ENCODE results near the gene NRCAM.

The NRCAM gene

DNA sequence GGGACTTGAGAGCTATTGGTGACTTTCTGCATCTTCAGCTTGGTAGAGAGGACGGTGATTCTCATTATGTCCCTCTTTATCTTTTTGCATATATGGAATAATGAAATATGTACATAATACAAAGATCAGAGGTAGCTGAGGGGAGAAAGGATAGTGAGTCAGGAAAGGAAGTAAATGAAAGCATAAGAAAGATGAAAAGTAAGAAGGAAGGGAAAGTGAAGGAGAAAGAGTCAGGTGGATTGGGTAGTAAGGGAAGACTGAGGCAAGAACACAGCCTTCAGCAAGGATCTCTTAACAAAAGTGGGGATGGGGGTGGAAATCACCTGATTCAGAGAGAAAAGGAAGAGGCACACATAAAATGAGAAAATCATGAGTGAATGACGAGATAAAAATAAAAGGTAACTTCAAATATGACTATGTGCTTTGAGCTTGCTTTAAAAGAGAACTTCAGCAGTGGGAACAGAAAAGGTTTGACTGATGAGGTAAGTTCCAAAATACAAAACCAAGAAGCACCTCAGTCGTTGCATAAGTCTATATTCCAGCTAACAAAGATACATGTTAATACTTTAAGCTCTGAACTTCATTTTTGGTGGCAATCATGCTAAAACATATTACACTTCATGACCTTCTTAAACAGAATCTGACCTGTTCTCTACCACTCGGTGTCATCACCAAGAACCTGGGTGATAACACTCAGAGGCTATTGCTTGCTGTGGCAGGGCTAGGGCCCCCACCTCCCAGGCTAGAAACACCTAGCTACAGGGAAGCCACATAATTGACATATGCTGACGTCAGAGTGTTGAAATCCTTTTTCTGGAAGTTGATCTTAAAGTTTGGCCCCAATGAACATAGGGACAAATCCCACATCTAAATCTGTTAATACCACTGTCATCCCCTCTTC is 32.9 kb downstream of the NRCAM start:
- no peak for DNase-seq

DNA sequence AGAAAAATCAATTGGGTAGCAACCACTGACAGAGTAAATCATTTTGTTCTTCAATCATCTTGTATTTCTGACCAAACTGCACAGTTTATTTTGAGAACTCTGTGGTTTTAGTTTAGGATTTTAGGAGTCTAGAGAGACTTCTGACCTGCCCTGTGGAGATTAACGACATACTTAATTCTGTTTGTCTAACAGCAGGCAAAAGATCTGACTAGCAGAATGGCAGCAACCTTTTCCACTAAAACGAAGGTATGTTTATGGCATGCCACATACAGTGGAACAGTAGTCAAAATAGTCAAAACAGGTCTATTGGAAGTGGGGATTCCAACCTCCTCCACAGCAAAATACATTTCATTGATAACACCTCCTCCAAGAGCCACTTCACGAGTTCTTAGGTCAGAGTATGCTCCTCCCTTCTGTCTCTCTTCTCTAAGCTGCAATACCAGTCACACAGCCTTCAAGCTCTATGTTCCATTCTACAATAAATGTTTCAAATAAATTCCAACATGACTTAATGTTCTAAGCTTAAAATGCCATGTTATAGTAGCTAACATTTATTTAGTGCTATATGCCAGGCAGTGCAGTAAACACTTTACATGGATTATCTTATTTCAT is 34.4 kb downstream of the NRCAM start:
- no peak for DNase-seq

DNA sequence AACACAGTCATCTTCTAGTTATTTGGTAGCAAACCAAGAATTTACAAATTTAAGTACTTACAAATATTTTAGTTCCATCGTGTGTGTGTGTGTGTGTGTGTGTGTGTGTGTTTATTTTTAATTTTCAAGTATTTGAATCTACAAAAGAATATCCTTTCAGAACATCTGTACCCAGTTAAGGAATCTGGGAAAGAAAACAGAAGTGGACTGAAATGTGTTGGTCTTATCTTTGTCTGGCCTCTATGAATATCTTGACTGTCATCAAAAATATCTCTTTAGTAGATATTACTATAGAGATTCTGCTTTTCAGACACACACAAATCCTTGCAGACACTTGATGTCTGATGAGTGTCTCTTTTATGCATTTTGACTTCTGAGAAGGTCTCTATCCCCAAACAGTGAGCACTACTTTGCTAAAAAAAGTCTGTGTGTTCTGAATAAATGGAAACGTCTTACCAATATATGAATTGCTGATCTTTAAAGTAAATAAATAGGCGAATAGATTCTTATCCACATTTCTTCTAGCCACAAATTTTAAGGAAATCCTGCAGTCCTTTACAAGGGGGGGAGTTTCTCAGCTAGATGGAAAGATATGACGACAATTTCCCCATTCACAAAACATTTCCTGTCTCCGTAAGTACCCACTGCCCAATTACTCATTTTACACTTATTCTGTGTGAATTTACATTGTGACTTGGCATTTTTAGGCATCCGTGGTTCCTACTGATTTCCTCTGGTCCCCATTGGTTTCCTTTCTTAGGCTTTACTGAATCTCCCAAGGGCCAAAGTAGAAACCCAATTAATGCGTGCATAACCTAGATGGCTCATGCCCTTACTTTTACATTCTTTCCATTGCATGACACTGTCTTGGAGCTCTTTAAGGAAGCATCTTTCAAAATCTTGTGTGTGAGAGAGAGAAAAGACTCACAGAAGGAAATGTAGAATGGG is 36.0 kb downstream of the NRCAM start:
- DNase-seq = no peak

DNA sequence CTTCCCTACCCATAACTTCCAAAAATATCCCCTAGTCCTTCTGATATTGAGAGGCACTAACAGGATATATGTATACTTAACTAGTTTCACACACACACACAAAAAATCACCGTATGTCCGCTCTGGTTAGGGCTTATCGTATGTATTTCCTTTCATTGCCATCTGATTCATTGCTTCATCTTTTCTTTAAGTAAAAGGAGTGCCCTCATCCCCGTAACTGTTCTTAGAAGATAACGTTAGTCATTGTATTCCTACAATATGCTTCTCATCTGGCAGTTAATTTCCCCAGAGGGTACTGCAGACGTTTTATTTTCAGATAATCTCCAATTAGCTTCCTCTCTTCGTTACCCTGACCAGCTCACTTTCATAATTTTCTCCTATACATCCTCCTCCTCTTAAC is 37.3 kb downstream of the NRCAM start:
- DNase-seq = no peak

DNA sequence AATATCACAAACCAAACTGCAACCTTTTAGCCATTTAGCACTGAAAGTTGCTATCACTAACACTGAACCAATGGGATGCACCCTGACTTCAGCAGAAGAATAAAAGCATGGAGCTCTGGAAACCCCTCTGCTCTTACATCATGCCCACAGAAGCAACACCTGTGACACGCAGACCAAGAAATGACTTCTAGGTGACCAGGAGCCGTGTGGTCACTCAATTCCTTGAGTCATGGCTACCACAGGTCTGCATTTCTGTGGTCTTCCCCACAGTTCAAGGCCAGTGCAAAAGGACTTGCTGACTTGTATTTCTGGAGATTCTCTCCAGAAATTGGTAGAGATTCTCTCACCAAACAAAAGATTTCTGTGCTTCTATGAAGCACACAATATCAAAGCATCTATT is 38.3 kb downstream of the NRCAM start:
- DNase-seq = no peak

DNA sequence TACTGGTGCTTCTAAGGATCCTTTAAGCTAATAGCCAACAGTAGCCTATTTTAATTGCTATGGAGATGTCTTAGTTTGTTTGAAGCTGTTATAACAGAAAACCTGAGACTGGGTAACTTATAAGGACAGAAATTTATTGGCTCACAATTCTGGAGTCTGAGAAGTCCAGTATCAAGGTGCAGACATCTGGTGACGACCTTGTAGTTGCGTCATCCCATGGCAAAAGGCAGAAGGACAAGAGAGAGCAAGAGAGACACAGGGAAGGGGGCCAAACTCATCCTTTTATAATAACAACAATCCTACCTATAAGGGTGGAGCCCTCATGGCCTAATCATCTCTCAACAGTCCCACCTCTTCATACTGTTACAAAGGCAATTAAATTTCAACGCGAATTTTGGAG is 39.1 kb downstream of the NRCAM start:
- DNase-seq = no peak

DNA sequence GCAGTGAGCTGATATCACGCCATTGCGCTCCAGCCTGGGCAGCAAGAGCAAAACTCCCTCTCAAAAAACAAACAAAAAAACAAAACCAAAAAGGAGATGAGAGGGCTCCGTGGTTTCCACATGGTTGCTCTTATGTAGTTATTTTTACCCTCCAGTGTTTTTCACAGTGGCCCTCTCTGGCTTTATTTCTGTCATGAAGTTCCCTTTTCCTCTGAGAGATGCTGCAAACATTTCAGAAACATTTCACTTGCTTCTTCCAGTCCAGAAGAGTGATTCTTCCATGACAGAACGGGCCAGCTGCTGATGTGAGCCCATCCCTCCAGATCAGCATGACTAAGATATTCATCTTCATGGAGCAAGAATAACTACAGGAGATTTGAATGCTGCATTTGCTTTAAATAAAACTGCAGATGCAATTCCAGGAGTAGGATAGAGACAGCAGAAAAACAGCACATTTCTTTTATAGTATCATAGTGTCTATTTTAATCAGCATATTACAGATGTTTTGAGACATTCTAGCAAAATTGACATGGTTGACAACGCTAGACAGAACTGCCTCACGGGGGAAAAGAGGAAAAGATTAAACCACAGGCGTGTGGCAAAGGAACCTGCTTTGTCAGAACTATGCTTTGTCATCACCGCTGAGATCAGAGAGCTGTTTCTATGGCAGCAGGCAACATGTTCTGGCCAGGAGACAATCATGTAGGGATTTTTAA is 40.3 kb downstream of the NRCAM start:
- DNase-seq = peak; percentile 48 to 72

DNA sequence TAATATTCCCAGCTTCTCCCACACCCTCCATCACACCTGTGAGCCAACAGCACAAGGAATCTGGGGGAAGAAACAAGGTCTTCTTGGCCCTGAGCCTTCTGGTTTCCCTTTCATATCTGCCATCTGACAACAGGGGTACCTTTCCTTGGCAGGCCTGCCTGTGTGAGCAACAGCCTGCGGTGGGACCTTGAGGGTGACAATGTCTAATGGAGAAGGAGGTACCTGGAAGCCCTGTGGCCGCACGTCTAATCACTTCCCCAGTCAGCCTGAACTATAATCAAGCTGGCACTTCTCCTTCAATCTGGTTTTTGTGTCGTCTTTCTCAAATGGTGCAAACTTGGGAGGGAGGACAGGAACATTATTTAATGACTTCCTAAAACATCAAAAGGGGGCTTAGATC is 41.2 kb downstream of the NRCAM start:
- no peak for DNase-seq

DNA sequence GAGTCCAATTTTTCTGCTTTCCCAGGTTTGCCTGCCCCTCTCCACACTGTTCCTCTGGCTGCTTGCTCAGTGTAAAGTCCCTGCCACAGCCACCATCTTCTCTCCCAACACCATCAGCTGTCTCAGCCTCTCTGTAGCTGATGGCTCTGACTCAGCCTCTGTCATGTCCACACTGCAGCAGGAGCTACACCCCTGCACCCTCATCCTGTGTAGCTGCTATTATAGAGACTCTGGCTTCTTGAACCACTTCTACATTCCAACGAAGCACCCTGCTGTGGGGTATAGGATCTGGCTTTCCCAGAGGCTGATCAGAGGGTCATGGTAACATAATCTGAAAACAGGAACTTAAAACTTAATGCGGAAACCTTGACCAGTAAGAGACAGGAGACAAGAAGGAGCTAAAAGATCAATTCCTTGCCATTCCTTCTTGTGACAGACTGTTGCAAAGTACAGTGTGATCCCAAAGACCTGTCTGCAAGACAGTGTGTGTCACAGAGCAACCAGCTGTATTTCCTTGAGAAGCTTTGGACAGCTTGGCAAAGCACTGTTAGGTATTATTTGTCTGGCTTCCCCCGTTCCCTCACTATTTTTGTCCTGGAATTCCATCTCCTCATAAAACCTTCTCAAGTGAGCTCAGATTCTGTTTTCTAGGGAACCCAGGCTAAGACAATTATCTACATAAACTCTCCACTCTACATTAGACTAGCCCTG is 42.3 kb downstream of the NRCAM start:
- no peak for DNase-seq

DNA sequence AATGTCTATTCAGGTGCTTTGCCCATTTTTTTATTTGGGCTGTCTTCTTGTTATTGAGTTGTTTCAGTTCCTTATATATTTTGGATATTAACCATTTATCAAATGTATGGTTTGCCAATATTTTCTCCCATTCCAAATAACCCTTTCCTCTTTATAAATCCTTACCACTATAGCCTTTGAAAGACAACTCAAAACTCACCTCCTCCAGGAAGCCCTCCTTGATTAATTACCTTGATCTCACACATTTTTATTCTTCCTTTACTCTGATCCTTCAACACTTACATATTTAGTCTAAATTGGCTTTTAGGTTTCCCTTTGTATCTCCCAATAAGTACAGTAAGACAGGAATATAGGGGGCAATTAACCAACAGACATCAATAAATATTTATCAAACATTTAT is 42.9 kb downstream of the NRCAM start:
- no peak for DNase-seq

DNA sequence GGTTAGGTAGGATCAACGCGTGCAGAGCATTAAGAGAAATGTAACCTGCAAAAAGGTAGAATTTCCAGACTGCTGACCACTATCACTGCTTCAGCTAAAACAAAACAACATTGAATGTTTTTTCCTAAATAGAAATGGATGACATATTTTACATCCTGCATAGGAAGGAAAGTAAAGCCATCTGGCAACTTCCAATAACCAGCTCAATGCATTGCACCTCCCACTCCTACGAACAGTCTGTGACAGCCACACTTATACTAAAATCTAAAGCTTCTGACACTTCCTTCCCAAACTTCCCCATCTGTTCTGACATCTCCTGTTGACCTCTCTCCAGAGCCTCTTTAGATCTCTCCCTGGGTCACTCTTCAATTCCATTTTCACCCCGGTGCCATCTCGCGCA is 47.1 kb downstream of the NRCAM start:
- DNase-seq = no peak

DNA sequence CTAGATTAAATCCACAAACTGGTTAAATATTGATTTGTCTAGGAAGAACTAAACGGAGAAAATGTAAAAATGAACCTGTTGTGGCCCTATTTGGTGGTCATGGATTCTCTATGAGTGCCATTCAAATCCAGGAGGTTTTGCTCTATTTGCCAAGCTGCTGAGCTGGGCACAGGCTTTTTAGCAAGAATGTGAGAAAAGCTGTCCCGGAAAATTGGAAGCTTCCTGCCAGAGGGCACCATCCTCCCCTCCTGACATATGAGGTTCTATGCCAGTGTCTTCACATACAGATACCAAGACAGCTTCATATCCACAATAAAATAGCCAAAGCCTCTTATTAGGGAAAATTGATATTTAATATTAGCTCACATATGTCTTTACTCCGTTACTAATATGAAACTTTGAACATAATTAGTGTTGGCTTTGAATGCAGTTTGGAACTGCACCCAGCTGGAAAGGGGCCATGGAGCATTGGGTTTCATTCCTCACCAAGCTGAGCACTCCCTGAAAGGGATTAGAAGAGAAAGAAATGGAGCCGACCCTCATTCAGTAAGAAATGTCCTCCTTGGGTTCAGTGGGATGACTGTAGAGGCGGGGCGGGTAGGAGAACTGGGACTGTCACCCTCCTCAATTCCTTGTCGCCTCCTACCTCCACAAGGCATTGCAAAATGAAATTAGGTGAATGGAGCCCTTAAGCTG is 47.8 kb downstream of the NRCAM start:
- DNase-seq = peak; percentile 22 to 54

DNA sequence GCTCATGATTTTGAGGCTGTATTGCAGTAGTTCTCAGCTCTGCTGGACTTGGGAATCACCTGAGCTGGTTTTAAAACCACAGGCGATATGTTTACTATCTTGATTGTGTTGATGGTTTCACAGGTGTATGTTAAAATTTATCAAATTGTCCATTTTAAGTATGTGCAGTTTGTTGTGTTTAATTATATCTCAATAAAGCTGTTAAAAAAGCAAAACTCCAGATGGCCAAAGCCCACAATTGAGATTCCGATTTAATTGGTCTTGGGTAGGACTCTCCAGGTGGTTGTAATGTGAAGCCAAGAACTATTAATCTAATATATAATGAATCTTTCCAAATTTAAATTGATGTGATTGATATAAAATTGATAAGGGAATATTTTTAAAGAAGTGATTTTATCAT is 48.6 kb downstream of the NRCAM start:
- DNase-seq = peak in 1 of 2 experiments; percentile 59

DNA sequence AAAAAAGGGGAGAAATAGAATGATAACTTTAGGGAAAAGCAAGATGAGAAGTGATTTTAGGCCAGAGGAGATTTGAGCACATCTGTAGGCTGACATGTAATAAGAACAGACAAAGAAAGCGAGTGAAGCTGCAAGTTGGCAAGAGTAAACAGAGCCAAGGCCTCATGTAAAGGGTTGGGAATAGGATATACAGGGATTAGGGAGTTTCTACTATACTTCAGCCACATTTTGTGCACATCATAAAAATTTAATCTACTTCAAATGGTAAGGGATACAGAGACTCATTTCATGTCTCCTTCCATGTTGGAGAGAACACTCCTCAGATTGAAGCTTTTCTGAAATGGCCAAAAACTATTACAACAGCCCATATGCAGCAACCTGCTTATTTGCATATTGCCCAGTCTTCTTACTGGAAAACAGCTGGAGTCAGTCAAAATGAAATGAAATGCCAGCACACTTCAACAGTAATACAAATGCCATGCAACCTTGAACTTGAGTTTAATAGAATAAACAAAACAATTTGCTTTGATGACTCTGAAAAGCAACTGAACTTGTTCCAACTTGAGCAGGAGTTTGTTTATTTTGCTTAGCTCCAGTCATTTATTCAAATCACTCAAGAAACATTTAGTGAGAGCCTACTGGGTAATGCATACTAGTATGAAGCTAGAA is 49.9 kb downstream of the NRCAM start:
- peak in 1 of 2 experiments; percentile 9 for DNase-seq

DNA sequence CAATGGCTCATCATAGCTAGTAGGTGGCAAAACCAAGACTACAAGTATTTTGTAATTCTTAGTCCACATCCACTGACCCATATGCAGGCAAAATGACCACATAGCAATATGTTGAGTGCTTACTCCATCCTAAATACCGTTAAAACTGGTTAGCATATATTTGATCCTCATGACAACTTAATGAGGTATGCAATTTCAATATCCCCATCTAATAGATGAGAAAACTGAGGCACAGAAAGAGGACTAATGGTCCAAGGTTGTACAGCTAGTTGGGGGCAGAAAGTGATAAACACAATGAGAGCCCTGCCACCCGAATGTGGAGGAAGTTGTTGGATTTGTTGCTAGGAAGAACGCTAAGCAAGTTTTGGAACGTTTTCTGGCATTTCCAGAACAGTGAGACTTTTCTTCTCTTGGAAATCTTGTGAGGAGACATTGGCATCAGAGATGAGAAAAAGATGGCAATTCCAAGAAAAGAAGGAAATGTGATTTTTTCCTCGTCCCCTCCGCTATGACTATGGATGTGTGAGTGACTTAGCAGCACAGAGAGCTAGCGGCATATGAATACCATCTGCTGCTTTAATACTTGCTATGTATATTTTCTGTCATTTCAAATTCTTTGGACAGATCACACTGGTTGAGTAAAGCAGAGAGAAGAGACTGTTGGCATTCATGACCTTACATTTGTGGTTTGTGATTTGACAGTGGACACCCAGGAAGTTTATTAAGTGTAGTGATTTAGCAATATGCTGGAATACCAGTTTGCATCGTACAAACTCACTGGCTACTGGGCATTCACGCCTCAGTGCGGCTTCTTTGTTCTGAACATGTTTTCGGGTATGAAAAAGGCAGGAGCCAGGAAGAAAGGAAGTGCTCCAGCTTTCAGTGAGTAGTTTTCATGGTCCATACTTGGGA is 51.5 kb downstream of the NRCAM start:
- DNase-seq = no peak

DNA sequence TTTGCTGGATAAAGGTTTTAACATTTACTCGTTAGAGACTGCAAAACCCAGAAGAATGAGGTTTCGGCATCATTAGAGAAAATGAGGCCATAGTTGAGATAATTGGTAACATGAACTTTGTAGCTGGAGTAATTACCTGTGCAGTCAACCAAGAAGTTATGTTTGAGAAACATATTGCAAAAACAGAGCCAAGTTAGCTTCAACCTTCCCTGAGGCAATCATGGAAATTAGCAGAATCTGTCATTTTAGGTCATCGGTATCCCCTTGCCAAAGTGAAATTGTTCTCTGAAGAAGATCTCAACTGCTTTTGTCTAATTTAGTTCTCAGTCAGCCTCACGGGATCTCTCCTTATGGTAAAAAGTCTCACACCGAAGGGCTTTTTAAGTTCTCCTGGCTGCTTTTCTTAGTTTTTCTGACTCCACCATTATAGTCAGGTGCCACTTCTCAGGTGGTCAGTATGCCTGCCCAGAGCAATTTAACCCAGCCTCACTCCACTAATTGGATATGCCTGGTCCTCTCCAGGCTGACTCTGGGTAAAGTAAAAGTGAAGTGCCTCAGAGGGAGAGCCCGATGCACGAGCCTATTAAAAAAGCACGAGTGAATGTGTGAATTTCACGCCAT is 52.5 kb downstream of the NRCAM start:
- DNase-seq = peak in 1 of 2 experiments; percentile 45

DNA sequence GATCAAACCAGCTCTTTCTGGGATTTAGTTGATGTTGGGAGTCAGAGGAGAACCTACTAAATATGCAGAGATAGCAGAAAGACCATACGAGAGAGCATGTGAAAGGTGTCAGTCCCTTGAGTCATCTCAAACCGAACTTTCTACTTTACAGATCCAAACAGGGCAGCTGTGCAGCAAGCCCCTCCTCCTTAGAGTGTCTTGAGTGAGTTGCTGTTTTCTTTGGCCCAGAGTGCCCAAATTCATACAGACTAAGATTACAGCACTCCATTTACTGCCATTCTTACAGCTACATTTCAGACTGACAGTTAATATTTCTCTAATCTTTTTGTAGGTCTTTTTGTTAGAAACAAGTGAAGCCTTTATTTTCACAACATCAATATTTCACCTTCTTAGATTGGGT is 53.4 kb downstream of the NRCAM start:
- DNase-seq = no peak

DNA sequence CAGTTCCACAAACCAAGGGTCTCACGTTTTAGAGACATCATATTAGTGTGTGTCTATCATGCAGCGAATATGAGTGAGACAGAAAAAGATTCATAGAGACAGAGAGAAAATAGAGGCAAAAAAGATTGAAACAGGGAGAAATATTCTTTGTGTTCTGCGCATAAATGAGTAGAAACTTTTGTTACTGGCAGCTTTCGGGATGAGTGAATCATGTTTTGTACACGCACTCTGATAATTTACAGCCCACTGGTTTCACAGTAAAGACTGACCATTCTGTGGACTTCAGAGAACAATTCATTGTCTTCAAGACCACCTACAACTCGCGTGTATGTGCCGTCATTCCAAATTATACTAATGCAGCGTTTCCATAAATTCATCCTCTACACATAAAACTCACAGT is 60.2 kb downstream of the NRCAM start:
- DNase-seq = no peak

DNA sequence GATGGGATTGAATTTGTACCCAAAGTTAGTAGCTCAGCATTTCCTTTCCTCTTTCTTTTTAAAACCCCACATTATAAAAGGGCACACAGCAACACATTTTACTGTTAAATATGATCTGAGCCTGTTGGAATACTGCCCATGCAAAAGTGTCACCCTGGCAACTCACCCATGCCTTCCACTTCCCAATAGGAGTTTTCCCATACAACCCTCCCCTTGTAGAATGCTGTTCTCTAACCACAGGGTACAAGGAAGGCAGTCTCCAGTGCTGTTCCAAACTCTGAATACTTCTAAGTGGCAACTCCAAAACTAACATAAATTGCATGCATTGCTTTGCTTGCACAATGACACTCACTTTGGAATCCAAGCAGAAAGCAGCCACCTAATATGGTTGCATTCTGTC is 60.8 kb downstream of the NRCAM start:
- peak in 1 of 2 experiments; percentile 10 for DNase-seq
